C4-2B (cell line): ENCODE data around the gene SAP30BP.

ENCODE experiments used
- ZFX ChIP-seq: fragments of 450-650 bp; IDR thresholded peaks from 2 replicates; pipeline ENCODE4 v1.6.1; 2017
- TF ChIP-seq, protein P1 (sequence below): fragments of 450-650 bp; conservative IDR thresholded peaks from 2 replicates; pipeline ENCODE4 v1.5.1; 2017; ENCODE audit warnings: mild to moderate bottlenecking

DNA sequence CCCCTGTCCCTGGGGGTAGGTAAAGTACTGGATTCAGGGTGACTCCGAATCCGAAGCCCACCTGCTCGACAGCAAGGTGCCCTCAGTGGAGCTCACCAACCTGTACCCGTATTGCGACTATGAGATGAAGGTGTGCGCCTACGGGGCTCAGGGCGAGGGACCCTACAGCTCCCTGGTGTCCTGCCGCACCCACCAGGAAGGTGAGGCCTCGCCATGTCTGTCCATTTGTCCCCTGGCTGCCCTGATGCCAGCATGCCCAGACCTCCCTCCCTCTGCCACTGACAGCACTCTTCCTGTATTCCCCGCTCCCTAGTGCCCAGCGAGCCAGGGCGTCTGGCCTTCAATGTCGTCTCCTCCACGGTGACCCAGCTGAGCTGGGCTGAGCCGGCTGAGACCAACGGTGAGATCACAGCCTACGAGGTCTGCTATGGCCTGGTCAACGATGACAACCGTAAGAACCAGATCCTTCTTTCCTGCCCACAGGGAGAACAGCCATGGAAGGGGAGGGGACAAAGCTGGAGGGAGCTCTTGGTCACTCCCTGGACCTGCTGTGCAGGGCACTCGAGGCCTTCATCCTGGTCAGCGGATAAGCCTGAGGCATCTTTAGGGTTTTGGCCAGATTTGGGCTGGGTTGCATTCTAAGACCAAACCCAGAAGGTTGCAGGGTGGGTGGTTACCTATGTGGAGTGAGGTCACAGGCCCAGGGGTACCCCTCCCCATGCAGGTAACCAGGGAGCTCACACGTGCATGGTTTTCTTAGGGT, 83.7 kb downstream of the SAP30BP start:
- TF ChIP-seq, protein P1, sequence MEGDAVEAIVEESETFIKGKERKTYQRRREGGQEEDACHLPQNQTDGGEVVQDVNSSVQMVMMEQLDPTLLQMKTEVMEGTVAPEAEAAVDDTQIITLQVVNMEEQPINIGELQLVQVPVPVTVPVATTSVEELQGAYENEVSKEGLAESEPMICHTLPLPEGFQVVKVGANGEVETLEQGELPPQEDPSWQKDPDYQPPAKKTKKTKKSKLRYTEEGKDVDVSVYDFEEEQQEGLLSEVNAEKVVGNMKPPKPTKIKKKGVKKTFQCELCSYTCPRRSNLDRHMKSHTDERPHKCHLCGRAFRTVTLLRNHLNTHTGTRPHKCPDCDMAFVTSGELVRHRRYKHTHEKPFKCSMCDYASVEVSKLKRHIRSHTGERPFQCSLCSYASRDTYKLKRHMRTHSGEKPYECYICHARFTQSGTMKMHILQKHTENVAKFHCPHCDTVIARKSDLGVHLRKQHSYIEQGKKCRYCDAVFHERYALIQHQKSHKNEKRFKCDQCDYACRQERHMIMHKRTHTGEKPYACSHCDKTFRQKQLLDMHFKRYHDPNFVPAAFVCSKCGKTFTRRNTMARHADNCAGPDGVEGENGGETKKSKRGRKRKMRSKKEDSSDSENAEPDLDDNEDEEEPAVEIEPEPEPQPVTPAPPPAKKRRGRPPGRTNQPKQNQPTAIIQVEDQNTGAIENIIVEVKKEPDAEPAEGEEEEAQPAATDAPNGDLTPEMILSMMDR, result no peak
- no peak for TF ChIP-seq ZFX
